Neural progenitor cell (in vitro differentiated cells): ENCODE results near the gene DLG2. TPM values are rescaled to one million over a fixed set of nuclear protein-coding genes. Genes with fewer than 3 reads are reported as not detected.
"Not testable (repeated sequence)": the region's sequence is repeated elsewhere in the genome, so short reads cannot be mapped to it uniquely, and the experiment has no call there.

Experiments
- DNase-seq: peaks from one replicate; pipeline ENCODE4 v3.0.0-alpha.2; 2016; ENCODE audit warnings: low spot score
- H2AFZ ChIP-seq: fragments of 200-600 bp; sonication (generic); replicated peaks from 2 replicates; pipeline ENCODE4 v1.6.1; 2016; ENCODE audit warnings: antibody characterized with exemption
- H3F3A ChIP-seq: fragments of 200-600 bp; sonication (generic); 2 replicates; pipeline ENCODE4 v1.6.1; 2016; ENCODE audit warnings: antibody characterized with exemption, low read depth
- H3K27ac ChIP-seq: fragments of 200-600 bp; sonication (generic); 2 replicates; pipeline ENCODE4 v1.5.1; 2016; ENCODE audit warnings: mild to moderate bottlenecking
- H3K27me3 ChIP-seq: fragments of 200-600 bp; sonication (generic); 2 replicates; pipeline ENCODE4 v1.6.1; 2016; ENCODE audit warnings: mild to moderate bottlenecking, moderate library complexity
- H3K36me3 ChIP-seq: fragments of 200-600 bp; sonication (generic); 2 replicates; pipeline ENCODE4 v1.5.1; 2016
- H3K4me1 ChIP-seq: fragments of 200-600 bp; sonication (generic); 2 replicates; pipeline ENCODE4 v1.6.1; 2016; ENCODE audit warnings: mixed run types
- H3K4me2 ChIP-seq: fragments of 200-600 bp; sonication (generic); 2 replicates; pipeline ENCODE4 v1.6.1; 2016
- H3K4me3 ChIP-seq: fragments of 200-600 bp; sonication (generic); 2 replicates; pipeline ENCODE4 v1.5.1; 2016
- H3K79me2 ChIP-seq: fragments of 200-600 bp; sonication (generic); 2 replicates; pipeline ENCODE4 v1.6.1; 2016; ENCODE audit warnings: low read depth
- H3K9ac ChIP-seq: fragments of 200-600 bp; sonication (generic); 2 replicates; pipeline ENCODE4 v1.6.1; 2016
- H3K9me3 ChIP-seq: fragments of 200-600 bp; sonication (generic); 2 replicates; pipeline ENCODE4 v1.5.1; 2016; ENCODE audit warnings: low read depth
- H4K20me1 ChIP-seq: fragments of 200-600 bp; sonication (generic); 2 replicates; pipeline ENCODE4 v1.6.1; 2016; ENCODE audit warnings: low read depth
- H3K27ac Mint-ChIP-seq: 3 replicates; pipeline ENCODE4 v1.8.0; 2021; ENCODE audit warnings: mixed read lengths
- H3K27me3 Mint-ChIP-seq: 2 replicates; pipeline ENCODE4 v1.8.0; 2022; ENCODE audit warnings: low read depth, mild to moderate bottlenecking, inconsistent platforms, moderate library complexity, mixed read lengths; ENCODE audit not compliant: insufficient read depth
- H3K36me3 Mint-ChIP-seq: 3 replicates; pipeline ENCODE4 v1.8.0; 2021; ENCODE audit warnings: mixed read lengths
- H3K4me1 Mint-ChIP-seq: 3 replicates; pipeline ENCODE4 v1.8.0; 2021; ENCODE audit warnings: mixed read lengths
- H3K4me3 Mint-ChIP-seq: 3 replicates; pipeline ENCODE4 v1.8.0; 2021; ENCODE audit warnings: mild to moderate bottlenecking, moderate library complexity, mixed read lengths
- H3K9me3 Mint-ChIP-seq: 3 replicates; pipeline ENCODE4 v1.8.0; 2020; ENCODE audit warnings: mixed read lengths
- CTCF ChIP-seq: fragments of 200-600 bp; sonication (generic); IDR thresholded peaks from 2 replicates; pipeline ENCODE4 v1.5.1; 2017; ENCODE audit warnings: antibody characterized with exemption, mild to moderate bottlenecking
- EZH2 ChIP-seq: fragments of 200-600 bp; sonication (generic); IDR thresholded peaks from 2 replicates; pipeline ENCODE4 v1.6.1; 2017; ENCODE audit warnings: antibody characterized with exemption, mild to moderate bottlenecking, moderate library complexity
- EZH2phosphoT487 ChIP-seq: fragments of 200-600 bp; sonication (generic); IDR thresholded peaks from 2 replicates; pipeline ENCODE4 v1.6.1; 2017; ENCODE audit warnings: antibody characterized with exemption
- total RNA-seq: library from RNA; depleted of rRNA; stranded (reverse); fragments of >200 nt; gene quantifications from 2 replicates; pipeline ENCODE4 v1.2.3, GENCODE V29; 2015; ENCODE audit warnings: low replicate concordance

The DLG2 gene
- total RNA-seq, 1 donor from 2014 or later, result 7.5 TPM

DNA sequence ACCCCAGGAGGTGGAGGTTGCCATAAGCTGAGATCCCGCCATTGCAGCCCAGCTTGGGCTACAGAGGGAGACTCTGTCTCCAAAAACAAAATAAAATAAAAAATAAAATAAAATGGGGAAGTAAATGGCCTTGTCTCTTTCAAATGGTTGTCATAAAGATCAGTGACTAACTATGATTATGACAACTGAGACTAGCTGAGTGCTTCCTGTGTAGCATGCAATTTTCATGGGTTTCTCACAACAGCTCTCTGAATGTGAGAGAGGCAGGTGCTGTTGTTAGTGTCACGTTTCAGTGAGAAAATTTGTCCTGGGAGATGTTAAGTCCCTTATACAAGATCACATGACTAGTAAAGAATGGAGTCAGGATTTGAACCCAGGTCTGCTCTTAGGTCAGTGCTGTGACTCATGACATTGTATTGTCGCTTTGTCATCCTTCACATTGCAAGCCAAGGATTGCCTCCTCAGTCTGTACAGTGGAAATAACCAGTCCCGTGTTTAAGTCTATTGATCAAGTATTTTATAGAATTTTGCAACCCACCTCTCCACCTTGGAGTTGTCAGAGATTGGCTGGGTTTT lies 2177.7 kb downstream of the DLG2 start:
- Histone ChIP-seq H3K9ac (no peak overlapping the region), H3F3A (no peaks in the 10 kb centered on the region), H3K4me2 (no peak overlapping the region), H2AFZ (no peak overlapping the region), H3K36me3 (no peaks in the 10 kb centered on the region), H3K4me3 (no peak overlapping the region), H4K20me1 (no peaks in the 10 kb centered on the region), H3K27me3 (no peaks in the 10 kb centered on the region), H3K79me2 (no peaks in the 10 kb centered on the region), H3K9me3 (no peaks in the 10 kb centered on the region), H3K27ac (no peak overlapping the region), H3K4me1 (no peaks in the 10 kb centered on the region)
- Mint-ChIP-seq H3K9me3 (peaks cover 10% of the 10 kb centered on the region), H3K27ac (no peak overlapping the region), H3K27me3 (peaks cover 5% of the 10 kb centered on the region), H3K4me1 (peaks cover 5% of the 10 kb centered on the region), H3K4me3 (no peak overlapping the region), H3K36me3 (no peaks in the 10 kb centered on the region)
- no peak for DNase-seq
- TF ChIP-seq CTCF (no peak), EZH2phosphoT487 (no peak), EZH2 (no peak)

GRCh38 chr11:83448686-83449085 lies 2178.5 kb downstream of the DLG2 start:
- no peak overlapping the region for H3K27ac ChIP-seq

DNA sequence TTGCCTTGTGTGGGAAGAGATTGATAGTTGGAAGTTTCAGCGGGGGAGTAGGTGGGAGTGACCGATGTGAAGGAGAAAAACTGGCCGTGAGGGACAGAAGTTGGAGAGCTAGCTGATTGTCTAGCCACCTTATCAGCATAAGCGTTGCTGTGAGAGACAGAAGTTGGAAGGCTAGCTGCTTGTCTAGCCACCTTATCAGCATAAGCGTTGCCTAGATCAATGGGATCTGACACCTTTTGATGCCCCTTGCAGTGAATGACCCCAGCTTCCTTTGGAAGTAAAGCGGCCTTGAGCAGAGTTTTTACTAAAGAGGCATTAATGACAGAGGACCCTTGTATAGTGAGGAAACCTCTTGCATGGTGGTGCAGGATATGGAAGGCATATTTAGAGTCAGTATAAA lies 2183.3 kb downstream of the DLG2 start:
- not testable (repeated sequence) for H3K27me3 ChIP-seq, H3K4me1 Mint-ChIP-seq, H3K27ac ChIP-seq, H4K20me1 ChIP-seq, H3K4me3 Mint-ChIP-seq, H3K9ac ChIP-seq, H3K79me2 ChIP-seq, H3K36me3 ChIP-seq, H3K27ac Mint-ChIP-seq, H3K27me3 Mint-ChIP-seq, H3K4me3 ChIP-seq, H3K9me3 ChIP-seq, DNase-seq, H3F3A ChIP-seq, H3K36me3 Mint-ChIP-seq, H3K4me2 ChIP-seq, H2AFZ ChIP-seq, H3K4me1 ChIP-seq
- peaks cover 10% of the 10 kb centered on the region for H3K9me3 Mint-ChIP-seq

More at GRCh38 chr11:83448686-83449085, 2178.5 kb downstream of the DLG2 start:
- Mint-ChIP-seq H3K4me3 (no peak overlapping the region), H3K9me3 (peaks cover 10% of the 10 kb centered on the region), H3K4me1 (peaks cover 5% of the 10 kb centered on the region), H3K27me3 (peaks cover 5% of the 10 kb centered on the region), H3K27ac (no peak overlapping the region), H3K36me3 (no peaks in the 10 kb centered on the region)
- TF ChIP-seq EZH2 (no peak), EZH2phosphoT487 (no peak), CTCF (no peak)
- H2AFZ ChIP-seq, result no peak overlapping the region
- H3K9ac ChIP-seq, result no peak overlapping the region
- DNase-seq, result no peak
- H3K36me3 ChIP-seq, result no peaks in the 10 kb centered on the region
- H3K9me3 ChIP-seq, result no peaks in the 10 kb centered on the region
- no peaks in the 10 kb centered on the region for H3K79me2 ChIP-seq
- no peaks in the 10 kb centered on the region for H3K27me3 ChIP-seq
- H4K20me1 ChIP-seq, result no peaks in the 10 kb centered on the region
- H3F3A ChIP-seq, result no peaks in the 10 kb centered on the region
- no peak overlapping the region for H3K4me3 ChIP-seq
- no peaks in the 10 kb centered on the region for H3K4me1 ChIP-seq
- H3K4me2 ChIP-seq, result no peak overlapping the region

GRCh38 chr11:83441601-83442000 lies 2185.5 kb downstream of the DLG2 start:
- Histone ChIP-seq H3K27ac (no peak overlapping the region), H3K79me2 (no peaks in the 10 kb centered on the region), H3K36me3 (no peaks in the 10 kb centered on the region), H3K4me2 (no peak overlapping the region), H2AFZ (no peak overlapping the region), H3K27me3 (no peaks in the 10 kb centered on the region), H3K9ac (no peak overlapping the region), H3F3A (no peaks in the 10 kb centered on the region), H3K9me3 (no peaks in the 10 kb centered on the region), H3K4me1 (peaks cover 3% of the 10 kb centered on the region), H3K4me3 (no peak overlapping the region), H4K20me1 (no peaks in the 10 kb centered on the region)
- DNase-seq, result no peak
- peaks cover 5% of the 10 kb centered on the region for H3K4me1 Mint-ChIP-seq
- H3K9me3 Mint-ChIP-seq, result no peaks in the 10 kb centered on the region
- TF ChIP-seq EZH2phosphoT487 (no peak), EZH2 (no peak), CTCF (no peak)
- peaks cover 3% of the 10 kb centered on the region for H3K27me3 Mint-ChIP-seq
- no peak overlapping the region for H3K4me3 Mint-ChIP-seq
- no peak overlapping the region for H3K27ac Mint-ChIP-seq
- no peaks in the 10 kb centered on the region for H3K36me3 Mint-ChIP-seq
